ENCODE data around the gene ASTN2.

- no peak for TF ChIP-seq CTCF (IDR thresholded peaks at IDR 0.05; ENCODE audit: insufficient read depth, low read depth, low read length)
- no peak for TF ChIP-seq EZH2 (IDR thresholded peaks at IDR 0.05; ENCODE audit: insufficient read depth, low read length)
Measured at GRCh38 chr9:116749176-116749575, 665.7 kb downstream of the ASTN2 start.
